ENCODE measurements around the gene NEK8.

DNA sequence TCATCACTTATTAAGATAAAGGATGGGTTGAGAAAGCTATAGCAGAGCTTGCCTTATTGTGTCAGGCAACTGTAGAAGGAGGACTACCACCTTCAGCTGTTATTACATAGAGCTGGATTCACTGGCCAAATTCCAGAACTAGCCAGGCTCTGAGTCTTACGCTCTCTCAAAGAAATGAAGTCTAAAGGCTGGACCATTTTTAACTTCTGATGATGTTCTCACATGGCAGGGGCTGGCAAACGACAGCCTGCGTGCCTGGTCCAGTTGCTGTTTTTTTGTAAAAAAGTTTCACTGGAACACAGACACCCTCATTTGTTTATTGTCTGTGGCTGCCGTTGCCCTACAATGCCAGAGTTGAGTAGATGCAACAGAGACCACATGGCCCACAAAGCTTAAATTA, 36.5 kb downstream of the NEK8 start:
- TF ChIP-seq, protein P1, sequence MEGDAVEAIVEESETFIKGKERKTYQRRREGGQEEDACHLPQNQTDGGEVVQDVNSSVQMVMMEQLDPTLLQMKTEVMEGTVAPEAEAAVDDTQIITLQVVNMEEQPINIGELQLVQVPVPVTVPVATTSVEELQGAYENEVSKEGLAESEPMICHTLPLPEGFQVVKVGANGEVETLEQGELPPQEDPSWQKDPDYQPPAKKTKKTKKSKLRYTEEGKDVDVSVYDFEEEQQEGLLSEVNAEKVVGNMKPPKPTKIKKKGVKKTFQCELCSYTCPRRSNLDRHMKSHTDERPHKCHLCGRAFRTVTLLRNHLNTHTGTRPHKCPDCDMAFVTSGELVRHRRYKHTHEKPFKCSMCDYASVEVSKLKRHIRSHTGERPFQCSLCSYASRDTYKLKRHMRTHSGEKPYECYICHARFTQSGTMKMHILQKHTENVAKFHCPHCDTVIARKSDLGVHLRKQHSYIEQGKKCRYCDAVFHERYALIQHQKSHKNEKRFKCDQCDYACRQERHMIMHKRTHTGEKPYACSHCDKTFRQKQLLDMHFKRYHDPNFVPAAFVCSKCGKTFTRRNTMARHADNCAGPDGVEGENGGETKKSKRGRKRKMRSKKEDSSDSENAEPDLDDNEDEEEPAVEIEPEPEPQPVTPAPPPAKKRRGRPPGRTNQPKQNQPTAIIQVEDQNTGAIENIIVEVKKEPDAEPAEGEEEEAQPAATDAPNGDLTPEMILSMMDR (IDR thresholded peaks at IDR 0.05; ENCODE audit: insufficient read depth, low read length, poor library complexity, severe bottlenecking) = no peak
- TF ChIP-seq EZH2phosphoT487 (conservative IDR thresholded peaks at IDR 0.05; ENCODE audit: low read length) = no peak

Measured in SU-DHL-6 (cell line).